Stomach (tissue), 9 donors: Measurements from ENCODE around the gene B3GNT2. TPM values are rescaled to one million over a fixed set of nuclear protein-coding genes. Genes with fewer than 3 reads are reported as not detected.

ENCODE experiments used
- DNase-seq, 2 donors: peaks; one replicate each; pipeline versions ENCODE4 v3.0.0 to v3.0.0-alpha.2; 2013 to 2019
- H3K27ac ChIP-seq, 5 donors: fragments of 200-600 bp in 4 of 5; sonication (generic) in 4 of 5; one replicate each; pipeline ENCODE4 v1.5.1; 2013 to 2019; ENCODE audit warnings: mild to moderate bottlenecking in 1 of 5, moderate library complexity in 1 of 5
- H3K27me3 ChIP-seq, 3 donors: fragments of 200-600 bp; sonication (generic); one replicate each; pipeline ENCODE4 v1.5.1; 2017 to 2019; ENCODE audit warnings: mixed run types in 1 of 3
- H3K36me3 ChIP-seq, 4 donors: fragments of 200-600 bp; sonication (generic); 1 replicate in 3 of 4; 2 replicates in 1 of 4; pipeline ENCODE4 v1.5.1; 2016 to 2019
- H3K4me1 ChIP-seq, 4 donors: fragments of 200-600 bp; sonication (generic); one replicate each; pipeline ENCODE4 v1.5.1; 2016 to 2019
- H3K4me3 ChIP-seq, 4 donors: fragments of 200-600 bp; sonication (generic) in 3 of 4; one replicate each; pipeline ENCODE4 v1.5.1; 2016 to 2019; ENCODE audit warnings: mild to moderate bottlenecking in 1 of 4
- H3K9me3 ChIP-seq, 4 donors: fragments of 200-600 bp; sonication (generic); one replicate each; pipeline ENCODE4 v1.5.1; 2016 to 2019
- CTCF ChIP-seq, 7 experiments: fragments of 450-650 bp in 4 of 7; fragments of 200-600 bp in 3 of 7; sonication (generic) in 3 of 7; IDR thresholded peaks; one replicate each; pipeline ENCODE4 v1.5.1; 2016 to 2019; ENCODE audit warnings: antibody characterized with exemption in 7 of 7, control low read depth in 2 of 7, mild to moderate bottlenecking in 1 of 7
- EP300 ChIP-seq: sonication (generic); formaldehyde crosslinking; IDR thresholded peaks from one replicate; pipeline ENCODE4 v1.6.1; 2017; ENCODE audit warnings: antibody characterized with exemption
- POLR2A ChIP-seq, 4 donors: fragments of 450-650 bp; IDR thresholded peaks; one replicate each; pipeline ENCODE4 v1.6.1; 2016; ENCODE audit warnings: antibody characterized with exemption in 4 of 4, control low read depth in 2 of 4, mild to moderate bottlenecking in 1 of 4, moderate library complexity in 1 of 4
- POLR2AphosphoS5 ChIP-seq, 3 donors: sonication (generic); formaldehyde crosslinking; IDR thresholded peaks; one replicate each; pipeline ENCODE4 v1.6.1; 2016; ENCODE audit warnings: antibody characterized with exemption in 3 of 3
- WGBS, 5 donors: extraction: QIAGEN DNeasy Blood & Tissue Kit in 3 of 5; methylation state at CpG; one replicate each; pipeline versions ENCODE4 v1.1.5 to v1.1.7; 2013 to 2018; 5-methylcytosine and 5-hydroxymethylcytosine counted together
- intact Hi-C: fragments of 100-400 bp; cut with DNase I; formaldehyde crosslinking; loops from one replicate; pipeline ENCODE4 v1.15.1; 2023; ENCODE audit warnings: low total_unique reads
- polyA plus RNA-seq, 3 donors: library from polyadenylated mRNA; stranded (reverse); fragments of 200-250 nt; gene quantifications; one replicate each; pipeline ENCODE4 v1.2.3, GENCODE V29; 2013
- total RNA-seq, 5 donors: library from RNA; depleted of rRNA; stranded (reverse); fragments of >200 nt; gene quantifications; one replicate each; pipeline versions ENCODE4 v1.1.0 to v1.2.3, GENCODE V29; 2014 to 2016
- donor health status: healthy with polysubstance abuse.
- donor health status: Bipolar disorder and iron deficiency.
- donor health status: healthy.

Gene B3GNT2
- total and polyA plus RNA-seq, 8 donors = 6.6 to 62.5 (median 19.6) TPM

GRCh38 chr2:62181843-62182242 is 14.1 kb upstream of the B3GNT2 start:
- Histone ChIP-seq H3K4me3 (no peak overlapping the region), H3K27me3 (no peaks in the 10 kb centered on the region), H3K27ac (no peak overlapping the region), H3K36me3 (no peaks in the 10 kb centered on the region), H3K9me3 (no peaks in the 10 kb centered on the region), H3K4me1 (peaks cover 0 to 9% (median 4%) of the 10 kb centered on the region in 4 donors)
- 76 to 93% (median 82%) methylated on average over 3 of the region's 3 CpGs for WGBS, 5 donors
- intact Hi-C loops = no loop called here
- TF ChIP-seq POLR2A (IDR thresholded peaks at IDR 0.05) (no peak), EP300 (no peak), POLR2AphosphoS5 (IDR thresholded peaks at IDR 0.05) (no peak), CTCF (IDR thresholded peaks at IDR 0.05) (no peak)
- DNase-seq = no peak

GRCh38 chr2:62184512-62185230 is 11.2 kb upstream of the B3GNT2 start:
- intact Hi-C loops = no loop called here
- H3K27ac ChIP-seq = no peak overlapping the region
- 45 to 63% (median 50%) methylated on average over 3 of the region's 3 CpGs for WGBS, 5 donors
- H3K4me1 ChIP-seq = peaks cover 0 to 9% (median 0%) of the 10 kb centered on the region in 4 donors
- H3K36me3 ChIP-seq = no peaks in the 10 kb centered on the region
- TF ChIP-seq CTCF (IDR thresholded peaks at IDR 0.05) (no peak), POLR2AphosphoS5 (IDR thresholded peaks at IDR 0.05) (no peak), POLR2A (IDR thresholded peaks at IDR 0.05) (no peak)
- peak in 1 of 2 donors; percentile 37 for DNase-seq
- no peak overlapping the region for H3K4me3 ChIP-seq
- no peaks in the 10 kb centered on the region for H3K27me3 ChIP-seq
- H3K9me3 ChIP-seq = no peaks in the 10 kb centered on the region

- intact Hi-C loops = no loop called here
- no peak for DNase-seq
- H3K4me1 ChIP-seq = peaks cover 0 to 9% (median 0%) of the 10 kb centered on the region in 4 donors
- no peaks in the 10 kb centered on the region for H3K27me3 ChIP-seq
- H3K4me3 ChIP-seq = no peak overlapping the region
- no peaks in the 10 kb centered on the region for H3K36me3 ChIP-seq
- 92 to 97% (median 95%) methylated on average over 15 of the region's 15 CpGs for WGBS, 5 donors
- H3K9me3 ChIP-seq = no peaks in the 10 kb centered on the region
- no peak for TF ChIP-seq EP300
- no peak for TF ChIP-seq POLR2A (IDR thresholded peaks at IDR 0.05)
- TF ChIP-seq CTCF (IDR thresholded peaks at IDR 0.05) = no peak
- TF ChIP-seq POLR2AphosphoS5 (IDR thresholded peaks at IDR 0.05) = no peak
- H3K27ac ChIP-seq = no peak overlapping the region
Observed at GRCh38 chr2:62185475-62186155, 10.3 kb upstream of the B3GNT2 start.

GRCh38 chr2:62186156-62186905 is 9.6 kb upstream of the B3GNT2 start:
- Histone ChIP-seq H3K27ac (no peak overlapping the region), H3K36me3 (no peaks in the 10 kb centered on the region), H3K27me3 (no peaks in the 10 kb centered on the region), H3K9me3 (no peaks in the 10 kb centered on the region), H3K4me3 (no peak overlapping the region), H3K4me1 (peaks cover 0 to 9% (median 0%) of the 10 kb centered on the region in 4 donors)
- no peak for TF ChIP-seq POLR2A (IDR thresholded peaks at IDR 0.05)
- TF ChIP-seq CTCF (IDR thresholded peaks at IDR 0.05) = no peak
- TF ChIP-seq POLR2AphosphoS5 (IDR thresholded peaks at IDR 0.05) = no peak
- no peak for TF ChIP-seq EP300
- 67 to 90% (median 78%) methylated on average over 4 of the region's 4 CpGs for WGBS, 5 donors
- DNase-seq = no peak
- intact Hi-C loops = no loop called here
